Measurements from ENCODE around the gene ZBTB21.
A peak's percentile ranks its signal among the peaks of the same experiment; 100 is the strongest.

Gene ZBTB21

DNA sequence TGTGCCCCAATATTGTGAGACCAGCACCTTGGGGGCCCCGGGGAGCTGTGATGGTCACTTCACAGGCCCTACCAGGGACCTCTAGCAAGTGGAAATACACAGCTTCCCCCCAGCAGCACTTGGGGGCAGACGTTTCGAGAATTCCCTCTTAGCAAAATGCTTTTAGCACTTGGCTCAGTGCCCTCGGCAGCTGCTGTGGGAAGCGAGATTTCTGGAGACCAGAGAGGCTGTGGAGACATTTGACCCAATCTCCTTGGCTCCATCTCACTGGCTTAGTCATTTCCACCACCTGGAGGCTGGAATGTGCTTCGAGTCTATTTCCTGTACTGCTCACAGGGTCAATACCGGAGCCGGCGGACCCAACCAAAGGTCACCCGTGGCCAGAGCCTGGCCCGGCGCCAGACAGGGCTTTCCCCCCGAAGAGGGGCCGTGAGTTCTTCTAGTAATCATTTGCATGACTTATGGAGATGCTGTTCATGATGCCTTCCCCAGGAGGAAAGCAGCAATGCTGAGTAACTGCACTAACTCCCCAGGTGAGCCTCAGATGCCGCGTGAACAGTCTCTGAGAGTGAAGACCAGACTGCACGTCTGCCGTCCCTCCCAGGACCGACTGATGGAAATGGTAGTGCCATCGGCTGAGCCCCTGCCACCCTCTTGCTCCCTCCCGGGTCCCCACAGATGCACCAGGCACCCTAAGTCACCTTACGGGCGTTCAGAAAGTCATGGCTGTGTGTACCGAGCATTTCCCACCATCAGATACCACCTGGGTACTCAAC lies 52.0 kb downstream of the ZBTB21 start:
- DNase-seq (ENCODE audit: low spot score): peak; percentile 90
- Histone ChIP-seq H3K27ac (peak overlapping the region; percentile 80 to 88), H3K4me3 (no peak overlapping the region)
- TF ChIP-seq CTCF (IDR thresholded peaks at IDR 0.05): no peak

- peak; percentile 69 for DNase-seq (ENCODE audit: low spot score)
- no peak for TF ChIP-seq CTCF (IDR thresholded peaks at IDR 0.05)
- H3K27ac ChIP-seq: peak overlapping the region; percentile 80 to 88
- H3K4me3 ChIP-seq: no peak overlapping the region
Measured at GRCh38 chr21:41956926-41957729, 53.0 kb downstream of the ZBTB21 start.

DNA sequence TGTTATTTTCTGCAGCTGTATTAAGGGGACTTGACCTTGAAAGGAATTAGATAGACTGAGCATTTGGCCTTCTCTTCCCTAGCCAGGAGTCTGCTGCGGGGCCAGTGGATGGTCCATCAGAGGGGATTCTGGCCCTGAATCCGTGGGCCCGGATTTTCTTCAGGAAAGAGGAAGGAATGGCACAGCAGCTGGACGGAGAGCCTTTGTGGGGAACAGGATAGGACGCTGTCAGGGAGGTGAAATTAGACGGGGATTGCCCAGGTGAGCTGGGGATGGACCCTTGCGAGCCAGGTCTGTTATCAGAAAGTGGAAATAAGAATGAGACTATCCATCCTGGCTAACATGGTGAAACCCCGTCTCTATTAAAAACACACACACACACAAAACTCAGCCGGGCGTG lies 54.6 kb downstream of the ZBTB21 start:
- peak overlapping the region in 1 of 2 donors; percentile 93 for H3K27ac ChIP-seq
- no peak for TF ChIP-seq CTCF (IDR thresholded peaks at IDR 0.05)
- DNase-seq (ENCODE audit: low spot score): no peak

DNA sequence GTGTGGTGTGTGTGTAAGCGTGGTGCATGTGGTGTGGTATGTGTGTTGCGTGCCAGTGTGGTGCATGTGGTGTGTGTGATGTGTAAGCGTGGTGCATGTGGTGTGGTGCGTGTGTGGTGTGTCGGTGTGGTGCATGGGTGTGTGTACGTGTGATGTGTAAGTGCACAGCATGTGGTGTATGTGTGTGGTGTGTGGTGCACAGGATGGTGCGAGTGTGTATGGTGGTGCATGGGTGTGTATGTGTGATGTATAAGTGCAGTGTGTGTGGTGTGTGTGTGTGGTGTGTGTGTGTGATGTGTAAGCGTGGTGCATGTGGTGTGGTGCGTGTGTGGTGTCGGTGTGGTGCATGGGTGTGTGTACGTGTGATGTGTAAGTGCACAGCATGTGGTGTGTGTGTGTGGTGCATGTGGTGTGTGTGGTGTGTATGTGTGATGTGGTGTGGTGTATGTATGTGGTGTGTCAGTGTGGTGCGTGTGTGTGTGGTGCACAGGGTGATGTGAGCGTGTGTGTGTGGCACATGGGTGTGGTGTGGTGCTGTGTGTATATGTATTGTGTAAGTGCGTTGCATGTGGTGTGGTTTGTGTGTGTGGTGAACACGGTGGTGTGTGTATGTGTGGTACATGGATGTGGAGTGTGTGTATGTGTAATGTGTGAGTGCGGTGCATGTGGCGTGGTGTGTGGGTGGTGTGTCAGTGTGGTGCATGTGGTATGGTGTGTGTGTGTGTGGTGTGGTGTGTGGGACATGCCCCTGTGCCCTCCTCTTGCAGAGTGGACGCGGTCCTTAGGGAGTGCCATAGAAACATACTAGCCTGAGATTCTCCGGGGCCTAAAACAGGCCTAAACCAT lies 55.3 kb downstream of the ZBTB21 start:
- peak overlapping the region; percentile 86 for H3K4me3 ChIP-seq
- no peak for TF ChIP-seq CTCF (IDR thresholded peaks at IDR 0.05)
- H3K27ac ChIP-seq: peak overlapping the region; percentile 87 to 93
- no peak for DNase-seq (ENCODE audit: low spot score)

More for the DNA sequence above, 54.6 kb downstream of the ZBTB21 start:
- no peak overlapping the region for H3K4me3 ChIP-seq

DNA sequence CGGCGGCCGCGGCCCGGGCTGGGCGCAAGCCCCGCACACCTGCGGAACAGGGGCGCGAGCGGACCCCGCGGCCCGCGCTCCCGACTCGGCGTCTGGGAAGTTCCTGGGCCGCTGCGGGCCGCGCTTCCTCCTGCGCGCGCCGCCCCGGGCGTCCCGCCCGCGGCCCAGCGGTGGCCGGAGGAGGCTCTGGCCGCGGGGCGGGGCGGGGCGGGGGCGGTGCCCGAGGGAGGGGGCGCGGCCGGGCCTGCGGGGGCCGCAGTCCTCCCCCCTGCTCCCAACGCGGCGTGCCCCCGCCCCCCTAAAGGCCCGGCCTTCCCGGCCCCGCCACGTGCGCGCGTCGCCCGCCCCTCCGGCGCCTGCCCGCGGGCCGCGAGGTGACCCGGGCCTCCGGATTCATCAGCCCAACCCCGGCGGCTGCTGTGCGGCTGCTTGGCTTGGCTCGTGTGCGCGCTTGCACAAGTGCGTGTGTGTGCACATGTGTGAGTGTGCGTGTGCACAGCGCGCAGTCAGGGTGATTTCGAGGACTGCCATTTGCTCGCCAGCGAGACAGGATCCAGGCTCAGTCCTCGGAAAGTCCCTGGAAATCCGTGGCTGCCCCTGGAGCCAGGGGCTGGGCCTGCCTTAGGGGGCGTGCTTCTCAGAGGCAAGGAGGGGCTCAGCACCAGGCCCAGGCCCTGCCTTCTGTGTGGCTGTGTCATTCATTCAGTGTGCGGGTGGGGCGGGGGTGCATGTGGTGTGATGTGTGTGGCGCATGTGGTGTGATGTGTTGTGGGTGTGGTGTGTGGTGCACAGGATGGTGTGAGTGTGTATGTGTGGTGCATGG lies 56.1 kb downstream of the ZBTB21 start, which contains the start of gene C2CD2:
Gene C2CD2, minus strand, starts transcription at position 188 of the 823 bp plus-strand sequence. CDS start 370 bp downstream, outside the sequence.
- peak within 1 kb of the TSS; percentile 87 to 93 for H3K27ac ChIP-seq
- H3K4me3 ChIP-seq: peak within 1 kb of the TSS; percentile 86
- DNase-seq (ENCODE audit: low spot score): no peak
- TF ChIP-seq CTCF (IDR thresholded peaks at IDR 0.05): no peak

GRCh38 chr21:41953249-41953830 lies 56.8 kb downstream of the ZBTB21 start:
- no peak for DNase-seq (ENCODE audit: low spot score)
- no peak for TF ChIP-seq CTCF (IDR thresholded peaks at IDR 0.05)
- H3K27ac ChIP-seq: peak overlapping the region; percentile 87 to 93
- H3K4me3 ChIP-seq: peak overlapping the region; percentile 86

Data from coronary artery (tissue), 2 donors.